Hematopoietic multipotent progenitor cell treated with erythropoietin and hydrocortisone succinate and interleukin-3 and kit ligand, for 8 days (in vitro differentiated cells): Measurements from ENCODE around the gene CIAO2B.

ENCODE experiments used
- DNase-seq: peaks from one replicate; pipeline ENCODE4 v3.0.0-alpha.2; 2015

The CIAO2B gene

GRCh38 chr16:66885491-66885890 lies 48.7 kb downstream of the CIAO2B start:
- no peak for DNase-seq

GRCh38 chr16:66882702-66883101 lies 51.5 kb downstream of the CIAO2B start:
- no peak for DNase-seq
